Muscle of leg (tissue), 11 donors: Measurements from ENCODE around the gene CD2. TPM values are rescaled to one million over a fixed set of nuclear protein-coding genes. Genes with fewer than 3 reads are reported as not detected.

Experiments used
- DNase-seq: peaks from one replicate; pipeline ENCODE4 v3.0.0; 2013
- H3K27ac ChIP-seq: one replicate; pipeline ENCODE4 v1.5.1; 2013; ENCODE audit warnings: mild to moderate bottlenecking, low read length, control low read depth
- H3K27me3 ChIP-seq: one replicate; pipeline ENCODE4 v1.6.1; 2013; ENCODE audit warnings: low read length; ENCODE audit not compliant: control insufficient read depth, insufficient read depth
- H3K36me3 ChIP-seq: one replicate; pipeline ENCODE4 v1.6.1; 2013; ENCODE audit warnings: low read length; ENCODE audit not compliant: control insufficient read depth, insufficient read depth
- H3K4me1 ChIP-seq: one replicate; pipeline ENCODE4 v1.6.1; 2013; ENCODE audit warnings: low read length; ENCODE audit not compliant: control insufficient read depth, insufficient read depth
- H3K4me3 ChIP-seq: one replicate; pipeline ENCODE4 v1.5.1; 2013; ENCODE audit warnings: low read length, control low read depth
- H3K9me3 ChIP-seq: replicated peaks from 2 replicates; pipeline ENCODE4 v1.6.1; 2013; ENCODE audit warnings: low read depth, low read length; ENCODE audit not compliant: control insufficient read depth
- WGBS: methylation state at CpG from one replicate; pipeline ENCODE4 v1.1.5; 2013; ENCODE audit warnings: missing lambda C conversion rate; ENCODE audit not compliant: insufficient coverage; 5-methylcytosine and 5-hydroxymethylcytosine counted together
- polyA plus RNA-seq, 8 donors: library from polyadenylated mRNA; unstranded; fragments of 120-200 nt; gene quantifications; one replicate each; pipeline versions ENCODE4 v1.2.1 to v1.2.3, GENCODE V29; 2013; ENCODE audit warnings: inconsistent platforms in 1 of 8, low replicate concordance in 1 of 8; ENCODE audit not compliant: insufficient read length in 8 of 8, insufficient read depth in 1 of 8
- total RNA-seq: library from RNA; stranded (reverse); fragments of 120-200 nt; gene quantifications from one replicate; pipeline ENCODE4 v1.2.4, GENCODE V29; 2013

Gene CD2
- total and polyA plus RNA-seq, 9 donors: 0.19 to 0.46 (median 0.31) TPM

- no peak for DNase-seq
- Histone ChIP-seq H3K4me1 (peaks cover 3% of the 10 kb centered on the region), H3K4me3 (no peak overlapping the region), H3K27ac (no peak overlapping the region), H3K9me3 (peaks cover 2% of the 10 kb centered on the region), H3K36me3 (no peaks in the 10 kb centered on the region), H3K27me3 (no peaks in the 10 kb centered on the region)
- WGBS: 45% methylated on average over 2 of the region's 2 CpGs
Observed at GRCh38 chr1:116817582-116818064, 63.4 kb downstream of the CD2 start.

Other genes with a start within 250 kb of the CD2 start
- 14.8 TPM for gene CD58, start 183.4 kb upstream of the CD2 start, total RNA-seq
- gene CD58, start 183.4 kb upstream of the CD2 start, polyA plus RNA-seq: 10 to 100 TPM; 11.3 to 17.2 (median 12.4) TPM
- gene IGSF3, start 86.7 kb upstream of the CD2 start, total RNA-seq: 29.8 TPM
- 10 to 100 TPM; 25.9 to 46.4 (median 35.8) TPM for gene IGSF3, start 86.7 kb upstream of the CD2 start, polyA plus RNA-seq
- 127 TPM for gene PTGFRN, start 155.5 kb downstream of the CD2 start, total RNA-seq
- gene PTGFRN, start 155.5 kb downstream of the CD2 start, polyA plus RNA-seq: 100 to 1,000 TPM in 7 of 8 donors, 10 to 100 TPM in 1; 74.1 to 157 (median 128) TPM
- 3.5 TPM for gene CD101, start 247.3 kb downstream of the CD2 start, total RNA-seq
- gene CD101, start 247.3 kb downstream of the CD2 start, polyA plus RNA-seq: 1 to 10 TPM; 4.7 to 8.4 (median 5.3) TPM